ENCODE measurements around the gene CIAO1.

The CIAO1 gene

DNA sequence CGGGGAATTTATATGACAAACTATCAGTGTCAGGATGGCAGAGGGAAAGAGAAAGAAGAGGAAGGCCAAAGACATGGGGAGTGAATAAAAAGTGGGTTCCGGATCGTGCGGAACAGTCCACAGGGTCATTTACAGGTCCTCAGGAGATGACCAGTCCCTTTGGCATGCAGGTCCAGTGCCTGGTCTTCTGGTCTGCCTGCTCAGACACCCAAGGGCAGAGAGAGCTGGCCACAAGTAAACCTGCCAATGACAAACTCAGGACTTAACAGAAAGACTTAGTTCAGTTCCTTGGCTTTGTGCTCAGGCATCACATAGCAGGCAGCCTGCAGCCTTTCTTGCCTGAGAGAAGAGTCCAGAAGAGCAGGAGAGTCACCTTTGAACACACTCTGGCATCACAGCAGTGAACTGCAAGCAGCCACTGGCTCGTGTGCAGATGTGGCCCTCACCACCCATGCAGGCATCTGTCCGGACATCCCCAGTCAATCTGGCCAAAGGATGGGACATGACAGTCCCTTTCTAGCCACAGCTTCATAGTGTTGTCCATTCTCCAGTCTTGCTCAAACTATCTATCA, 14.2 kb upstream of the CIAO1 start:
- Histone ChIP-seq H3K9ac (ENCODE audit: low read length) (no peak overlapping the region), H2AFZ (ENCODE audit: low read depth, low read length, severe bottlenecking) (no peak overlapping the region), H3K4me3 (ENCODE audit: insufficient read depth, low read length, poor library complexity, severe bottlenecking) (no peak overlapping the region), H3K9me3 (ENCODE audit: insufficient read depth, low read length) (no peaks in the 10 kb centered on the region), H3K9me2 (replicated peaks; ENCODE audit: insufficient read depth, low read length) (no peaks in the 10 kb centered on the region), H3K27ac (ENCODE audit: low read depth, low read length) (no peak overlapping the region), H4K20me1 (ENCODE audit: low read depth, low read length) (no peaks in the 10 kb centered on the region), H3F3A (ENCODE audit: insufficient read depth) (no peaks in the 10 kb centered on the region), H3K36me3 (ENCODE audit: low read length) (0 out of 2 replicates have a peak, but pooled peaks cover 2% of the 10 kb centered on the region), H3K79me2 (ENCODE audit: insufficient read depth, low read length) (peaks cover 2% of the 10 kb centered on the region; the same call in 1 of the 2 replicates), H3K27me3 (ENCODE audit: low read length) (no peaks in the 10 kb centered on the region), H3K4me2 (ENCODE audit: low read depth, low read length, poor library complexity, severe bottlenecking) (no peak overlapping the region)
- TF ChIP-seq, protein P1, sequence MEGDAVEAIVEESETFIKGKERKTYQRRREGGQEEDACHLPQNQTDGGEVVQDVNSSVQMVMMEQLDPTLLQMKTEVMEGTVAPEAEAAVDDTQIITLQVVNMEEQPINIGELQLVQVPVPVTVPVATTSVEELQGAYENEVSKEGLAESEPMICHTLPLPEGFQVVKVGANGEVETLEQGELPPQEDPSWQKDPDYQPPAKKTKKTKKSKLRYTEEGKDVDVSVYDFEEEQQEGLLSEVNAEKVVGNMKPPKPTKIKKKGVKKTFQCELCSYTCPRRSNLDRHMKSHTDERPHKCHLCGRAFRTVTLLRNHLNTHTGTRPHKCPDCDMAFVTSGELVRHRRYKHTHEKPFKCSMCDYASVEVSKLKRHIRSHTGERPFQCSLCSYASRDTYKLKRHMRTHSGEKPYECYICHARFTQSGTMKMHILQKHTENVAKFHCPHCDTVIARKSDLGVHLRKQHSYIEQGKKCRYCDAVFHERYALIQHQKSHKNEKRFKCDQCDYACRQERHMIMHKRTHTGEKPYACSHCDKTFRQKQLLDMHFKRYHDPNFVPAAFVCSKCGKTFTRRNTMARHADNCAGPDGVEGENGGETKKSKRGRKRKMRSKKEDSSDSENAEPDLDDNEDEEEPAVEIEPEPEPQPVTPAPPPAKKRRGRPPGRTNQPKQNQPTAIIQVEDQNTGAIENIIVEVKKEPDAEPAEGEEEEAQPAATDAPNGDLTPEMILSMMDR (IDR thresholded peaks at IDR 0.05; ENCODE audit: insufficient read depth, low read length, poor library complexity, severe bottlenecking) = no peak
- no peak for TF ChIP-seq EZH2phosphoT487 (conservative IDR thresholded peaks at IDR 0.05; ENCODE audit: low read length)

DNA sequence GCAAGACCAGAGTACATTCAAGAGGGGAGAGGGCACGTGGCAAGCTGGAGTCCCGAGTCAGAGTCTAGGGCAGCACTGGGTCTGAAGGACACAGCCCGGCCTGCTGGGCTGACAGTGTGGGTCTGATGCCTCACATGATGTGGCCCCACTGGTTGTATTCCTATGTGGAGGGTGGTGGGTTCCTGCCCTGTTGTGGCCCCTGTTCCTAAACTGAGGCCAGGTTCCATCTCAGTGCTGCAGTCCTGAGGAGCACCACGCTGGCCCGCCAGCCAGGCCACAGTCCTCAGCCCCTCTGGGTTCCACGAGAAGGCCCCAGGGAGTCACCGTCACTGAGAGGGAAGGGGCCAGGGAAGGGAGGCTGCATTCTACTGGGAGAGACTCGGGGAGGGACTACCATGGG, 13.5 kb upstream of the CIAO1 start:
- Histone ChIP-seq H3K9me3 (ENCODE audit: insufficient read depth, low read length) (no peaks in the 10 kb centered on the region), H3K36me3 (ENCODE audit: low read length) (0 out of 2 replicates have a peak, but pooled peaks cover 2% of the 10 kb centered on the region), H4K20me1 (ENCODE audit: low read depth, low read length) (no peaks in the 10 kb centered on the region), H3K27me3 (ENCODE audit: low read length) (no peaks in the 10 kb centered on the region), H3K4me3 (ENCODE audit: insufficient read depth, low read length, poor library complexity, severe bottlenecking) (no peak overlapping the region), H3K4me2 (ENCODE audit: low read depth, low read length, poor library complexity, severe bottlenecking) (no peak overlapping the region), H3F3A (ENCODE audit: insufficient read depth) (no peaks in the 10 kb centered on the region), H3K27ac (ENCODE audit: low read depth, low read length) (no peak overlapping the region), H3K9ac (ENCODE audit: low read length) (no peak overlapping the region), H3K9me2 (replicated peaks; ENCODE audit: insufficient read depth, low read length) (no peaks in the 10 kb centered on the region), H3K79me2 (ENCODE audit: insufficient read depth, low read length) (peaks cover 7% of the 10 kb centered on the region; the same call in 1 of the 2 replicates), H2AFZ (ENCODE audit: low read depth, low read length, severe bottlenecking) (no peak overlapping the region)
- TF ChIP-seq, protein P1 (IDR thresholded peaks at IDR 0.05; ENCODE audit: insufficient read depth, low read length, poor library complexity, severe bottlenecking) = no peak
- no peak for TF ChIP-seq EZH2phosphoT487 (conservative IDR thresholded peaks at IDR 0.05; ENCODE audit: low read length)

DNA sequence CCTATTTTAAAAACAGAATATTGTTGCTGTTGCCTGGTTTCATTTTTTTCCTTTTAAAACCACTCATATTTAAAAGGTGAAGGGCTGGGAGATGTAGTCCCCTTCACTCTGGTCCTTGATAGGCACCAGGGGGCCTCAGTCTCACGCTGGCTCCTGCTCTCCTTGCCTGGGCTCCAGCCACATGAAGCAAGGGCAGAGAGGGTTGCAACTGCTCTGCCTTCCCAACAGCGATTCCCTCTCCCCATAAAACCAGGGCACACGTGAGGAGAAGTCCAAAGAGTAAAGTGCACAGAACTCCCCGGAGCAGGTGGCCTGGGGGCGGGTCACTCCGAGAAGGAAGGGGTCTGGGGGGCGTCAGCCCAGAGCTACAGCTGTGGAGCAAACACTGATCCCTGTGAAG, 13.0 kb upstream of the CIAO1 start:
- H3K27ac ChIP-seq (ENCODE audit: low read depth, low read length) = no peak overlapping the region
- TF ChIP-seq EZH2phosphoT487 (conservative IDR thresholded peaks at IDR 0.05; ENCODE audit: low read length) = no peak
- TF ChIP-seq, protein P1 (IDR thresholded peaks at IDR 0.05; ENCODE audit: insufficient read depth, low read length, poor library complexity, severe bottlenecking) = no peak

More for the DNA sequence above, 13.0 kb upstream of the CIAO1 start:
- Histone ChIP-seq H3K4me2 (ENCODE audit: low read depth, low read length, poor library complexity, severe bottlenecking) (no peak overlapping the region), H3K4me3 (ENCODE audit: insufficient read depth, low read length, poor library complexity, severe bottlenecking) (no peak overlapping the region), H4K20me1 (ENCODE audit: low read depth, low read length) (no peaks in the 10 kb centered on the region), H3K9ac (ENCODE audit: low read length) (no peak overlapping the region), H3K9me2 (replicated peaks; ENCODE audit: insufficient read depth, low read length) (no peaks in the 10 kb centered on the region), H3K9me3 (ENCODE audit: insufficient read depth, low read length) (no peaks in the 10 kb centered on the region), H3K79me2 (ENCODE audit: insufficient read depth, low read length) (peaks cover 10% of the 10 kb centered on the region), H2AFZ (ENCODE audit: low read depth, low read length, severe bottlenecking) (no peak overlapping the region), H3F3A (ENCODE audit: insufficient read depth) (no peaks in the 10 kb centered on the region), H3K27me3 (ENCODE audit: low read length) (no peaks in the 10 kb centered on the region), H3K36me3 (ENCODE audit: low read length) (0 out of 2 replicates have a peak, but pooled peaks cover 2% of the 10 kb centered on the region)
